PC-9 (cell line): ENCODE results near the gene NR6A1. TPM values are rescaled to one million over a fixed set of nuclear protein-coding genes. Genes with fewer than 3 reads are reported as not detected.

Experiments
- BruUV-seq: library from RNA; stranded (reverse); fragments of 400-500 nt; replicated peaks from 2 replicates; lab custom pipeline; 2021; lab: Mats Ljungman, UMichigan
- CTCF ChIA-PET: fragments of 300-600 bp; sonication (Branson Sonifier 250); formaldehyde crosslinking; loops from one replicate; lab custom pipeline; 2022; ENCODE audit warnings: antibody characterized with exemption; lab: Charles Lee
- POLR2A ChIA-PET: fragments of 300-600 bp; sonication (Branson Sonifier 250); formaldehyde crosslinking; loops from one replicate; lab custom pipeline; 2022; ENCODE audit warnings: antibody characterized with exemption; ENCODE audit not compliant: unreplicated experiment; lab: Charles Lee
- DNase-seq, 2 experiments: peaks; one replicate each; pipeline versions ENCODE4 v3.0.0 to v3.0.0-alpha.2; 2015 to 2022; ENCODE audit warnings: mixed read lengths in 1 of 2
- H2AFZ ChIP-seq: fragments of 200-600 bp; sonication (generic); 2 replicates; pipeline ENCODE4 v1.8.1; 2017; ENCODE audit warnings: antibody characterized with exemption
- H3F3A ChIP-seq: fragments of 200-600 bp; sonication (generic); 2 replicates; pipeline ENCODE4 v1.8.1; 2017; ENCODE audit warnings: antibody characterized with exemption, mild to moderate bottlenecking, low read depth; ENCODE audit not compliant: insufficient read depth
- H3K27ac ChIP-seq: fragments of 200-600 bp; sonication (generic); 2 replicates; pipeline ENCODE4 v1.6.1; 2016; ENCODE audit warnings: mixed run types
- H3K27me3 ChIP-seq: fragments of 200-600 bp; sonication (generic); 2 replicates; pipeline ENCODE4 v1.6.1; 2016; ENCODE audit warnings: low read depth, mixed run types; ENCODE audit not compliant: insufficient read depth
- H3K36me3 ChIP-seq: fragments of 200-600 bp; sonication (generic); 2 replicates; pipeline ENCODE4 v1.6.1; 2016; ENCODE audit warnings: low read depth, mixed run types
- H3K4me1 ChIP-seq: fragments of 200-600 bp; sonication (generic); replicated peaks from 2 replicates; pipeline ENCODE4 v1.6.1; 2016; ENCODE audit warnings: mixed run types; ENCODE audit not compliant: insufficient read depth
- H3K4me2 ChIP-seq: fragments of 200-600 bp; sonication (generic); 2 replicates; pipeline ENCODE4 v1.6.1; 2017; ENCODE audit warnings: mixed run types
- H3K4me3 ChIP-seq: fragments of 200-600 bp; sonication (generic); 2 replicates; pipeline ENCODE4 v1.6.1; 2016; ENCODE audit warnings: mixed run types
- H3K79me2 ChIP-seq: fragments of 200-600 bp; sonication (generic); 2 replicates; pipeline ENCODE4 v1.6.1; 2017; ENCODE audit warnings: low read depth, mixed run types
- H3K9me2 ChIP-seq: fragments of 200-600 bp; sonication (generic); 2 replicates; pipeline ENCODE4 v1.8.1; 2017; ENCODE audit warnings: mild to moderate bottlenecking; ENCODE audit not compliant: insufficient read depth
- H3K9me3 ChIP-seq: fragments of 200-600 bp; sonication (generic); 2 replicates; pipeline ENCODE4 v1.8.1; 2016; ENCODE audit warnings: low read depth; ENCODE audit not compliant: insufficient read depth
- H4K20me1 ChIP-seq: fragments of 200-600 bp; sonication (generic); 2 replicates; pipeline ENCODE4 v1.8.1; 2017; ENCODE audit not compliant: insufficient read depth
- CTCF ChIP-seq: fragments of 200-600 bp; sonication (generic); conservative IDR thresholded peaks from 2 replicates; pipeline ENCODE4 v1.6.1; 2017; ENCODE audit warnings: mixed run types, antibody characterized with exemption, mild to moderate bottlenecking, moderate library complexity
- EZH2 ChIP-seq: fragments of 200-600 bp; sonication (generic); IDR thresholded peaks from 2 replicates; pipeline ENCODE4 v1.8.0; 2017; ENCODE audit warnings: antibody characterized with exemption, low read depth
- intact Hi-C: fragments of 100-400 bp; cut with micrococcal nuclease; formaldehyde crosslinking; loops from one replicate; pipeline ENCODE4 v1.10.0; 2022; ENCODE audit not compliant: unreplicated experiment
- total RNA-seq: library from RNA; stranded (reverse); gene quantifications from 2 replicates; pipeline ENCODE4 v1.2.3, GENCODE V29; 2021

Gene NR6A1
- total RNA-seq, 1 experiment from 2014 or later = 13.0 TPM

- TF ChIP-seq CTCF (no peak), EZH2 (no peak)
- H3K9me3 ChIP-seq = no peaks in the 10 kb centered on the region
- no peaks in the 10 kb centered on the region for H3K27me3 ChIP-seq
- no peak overlapping the region for H3K4me3 ChIP-seq
- no peak overlapping the region for H3K4me2 ChIP-seq
- no peak overlapping the region for H2AFZ ChIP-seq
- H4K20me1 ChIP-seq = no peaks in the 10 kb centered on the region
- no TSS peak for BruUV-seq
- H3K9me2 ChIP-seq = no peaks in the 10 kb centered on the region
- CTCF ChIA-PET = interaction anchor here (1.0 kb wide), 1 partner anchor 69 kb away, joined by 3 read pairs; no protein-coding TSS in a partner anchor
- no peak overlapping the region for H3K27ac ChIP-seq
- intact Hi-C loops = no loop called here
- no peak for DNase-seq
- H3K79me2 ChIP-seq = no peaks in the 10 kb centered on the region
- POLR2A ChIA-PET = no interaction called here
- H3K4me1 ChIP-seq = peaks cover 18% of the 10 kb centered on the region
- H3K36me3 ChIP-seq = no peaks in the 10 kb centered on the region
- H3F3A ChIP-seq = peaks cover 12% of the 10 kb centered on the region; the same call in 1 of the 2 replicates
Observed at GRCh38 chr9:124782661-124783574, 11.8 kb upstream of the NR6A1 start.

GRCh38 chr9:124781967-124782660, 11.0 kb upstream of the NR6A1 start:
- Histone ChIP-seq H3K4me1 (peaks cover 18% of the 10 kb centered on the region), H3K4me3 (no peak overlapping the region), H3F3A (peaks cover 12% of the 10 kb centered on the region; the same call in 1 of the 2 replicates), H3K9me3 (no peaks in the 10 kb centered on the region), H2AFZ (no peak overlapping the region), H3K9me2 (no peaks in the 10 kb centered on the region), H3K27ac (no peak overlapping the region), H3K79me2 (no peaks in the 10 kb centered on the region), H3K4me2 (no peak overlapping the region), H3K27me3 (no peaks in the 10 kb centered on the region), H3K36me3 (no peaks in the 10 kb centered on the region), H4K20me1 (no peaks in the 10 kb centered on the region)
- ChIA-PET POLR2A (interaction anchor here (0.6 kb wide), 1 partner anchor 25 kb away, joined by 17 read pairs; no protein-coding TSS in a partner anchor), CTCF (interaction anchor here (1.0 kb wide), 1 partner anchor 70 kb away, joined by 3 read pairs; no protein-coding TSS in a partner anchor)
- intact Hi-C loops = no loop called here
- TF ChIP-seq EZH2 = no peak
- DNase-seq = no peak
- BruUV-seq = no TSS peak

- intact Hi-C loops = no loop called here
- Histone ChIP-seq H3K4me2 (no peak overlapping the region), H3K9me3 (no peaks in the 10 kb centered on the region), H3F3A (peaks cover 12% of the 10 kb centered on the region; the same call in 1 of the 2 replicates), H3K27me3 (0 out of 2 replicates have a peak, but pooled peaks cover 7% of the 10 kb centered on the region), H4K20me1 (no peaks in the 10 kb centered on the region), H3K4me1 (peaks cover 18% of the 10 kb centered on the region), H3K4me3 (no peak overlapping the region), H2AFZ (no peak overlapping the region), H3K36me3 (no peaks in the 10 kb centered on the region), H3K79me2 (no peaks in the 10 kb centered on the region), H3K27ac (no peak overlapping the region), H3K9me2 (no peaks in the 10 kb centered on the region)
- TF ChIP-seq EZH2 (no peak), CTCF (no peak)
- no peak for DNase-seq
- no TSS peak for BruUV-seq
- POLR2A ChIA-PET = no interaction called here
- CTCF ChIA-PET = no interaction called here
Observed at GRCh38 chr9:124780757-124781151, 9.6 kb upstream of the NR6A1 start.
